Activated gamma-delta T cell treated with anti-CD3 and anti-CD28 coated beads, Interleukin-2, amount 50 U/mL, for 16 hours (primary cell): ENCODE measurements around the gene RAB4A.
"Not testable (repeated sequence)": the region's sequence is repeated elsewhere in the genome, so short reads cannot be mapped to it uniquely, and the experiment has no call there.

ENCODE experiments used
- DNase-seq: peaks from one replicate; pipeline ENCODE4 v3.0.0-alpha.2; 2020; ENCODE audit warnings: low read depth

The RAB4A gene

GRCh38 chr1:229272164-229273158 is 1.6 kb downstream of the RAB4A start:
- DNase-seq, result no peak

- DNase-seq, result no peak
These were observed 2.8 kb downstream of the RAB4A start for GRCh38 chr1:229273507-229274232.

- no peak for DNase-seq
These were observed 4.1 kb downstream of the RAB4A start for GRCh38 chr1:229275005-229275404.

DNA sequence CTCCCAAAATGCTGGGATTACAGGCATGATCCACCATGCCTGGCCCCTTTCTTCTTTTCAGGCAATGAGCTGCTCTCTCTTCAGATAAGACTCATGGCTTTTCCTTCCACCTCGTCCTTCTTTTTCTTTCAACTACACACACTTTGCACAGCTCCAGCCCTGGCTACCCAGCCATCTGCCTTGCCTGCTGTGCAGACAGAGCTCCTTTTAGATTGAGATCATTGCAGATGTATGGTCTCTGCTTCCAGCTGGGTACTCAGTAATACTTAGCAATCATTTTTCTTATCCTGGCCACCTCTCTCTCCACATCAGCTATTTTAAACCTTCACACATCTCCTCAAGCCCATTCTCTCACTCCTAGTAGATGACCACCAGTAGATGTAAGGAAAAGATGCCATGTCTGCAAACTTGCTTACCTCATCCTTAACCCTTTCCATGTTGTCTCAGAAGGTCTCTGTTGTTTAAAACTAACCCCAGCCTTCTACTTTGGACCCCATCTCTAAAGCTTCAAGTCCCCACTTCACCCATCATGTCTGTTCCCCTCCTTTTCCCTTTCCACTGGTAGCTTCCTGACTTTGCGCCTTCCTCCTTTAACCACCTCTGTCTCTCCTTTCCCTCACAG is 7.3 kb downstream of the RAB4A start:
- no peak for DNase-seq

DNA sequence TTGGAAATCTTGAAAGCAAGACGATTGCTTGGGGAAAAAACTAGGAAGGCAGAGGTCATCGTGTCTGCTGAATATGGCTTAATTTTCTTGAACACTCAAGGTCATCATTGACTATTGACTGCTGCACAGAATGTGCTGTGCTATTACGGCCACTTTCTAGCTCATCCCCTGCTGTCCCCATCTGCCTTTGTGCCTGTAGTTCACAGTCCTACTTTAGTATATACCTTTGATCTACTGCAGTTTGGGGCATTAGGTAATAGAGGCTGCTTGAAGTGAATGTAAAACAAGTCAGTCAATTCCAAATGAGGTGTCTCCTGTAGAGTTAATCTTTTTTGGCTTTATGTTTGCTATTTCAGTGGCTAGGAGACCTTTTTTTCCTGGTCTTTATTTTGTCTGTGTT is 8.3 kb downstream of the RAB4A start:
- DNase-seq, result no peak

DNA sequence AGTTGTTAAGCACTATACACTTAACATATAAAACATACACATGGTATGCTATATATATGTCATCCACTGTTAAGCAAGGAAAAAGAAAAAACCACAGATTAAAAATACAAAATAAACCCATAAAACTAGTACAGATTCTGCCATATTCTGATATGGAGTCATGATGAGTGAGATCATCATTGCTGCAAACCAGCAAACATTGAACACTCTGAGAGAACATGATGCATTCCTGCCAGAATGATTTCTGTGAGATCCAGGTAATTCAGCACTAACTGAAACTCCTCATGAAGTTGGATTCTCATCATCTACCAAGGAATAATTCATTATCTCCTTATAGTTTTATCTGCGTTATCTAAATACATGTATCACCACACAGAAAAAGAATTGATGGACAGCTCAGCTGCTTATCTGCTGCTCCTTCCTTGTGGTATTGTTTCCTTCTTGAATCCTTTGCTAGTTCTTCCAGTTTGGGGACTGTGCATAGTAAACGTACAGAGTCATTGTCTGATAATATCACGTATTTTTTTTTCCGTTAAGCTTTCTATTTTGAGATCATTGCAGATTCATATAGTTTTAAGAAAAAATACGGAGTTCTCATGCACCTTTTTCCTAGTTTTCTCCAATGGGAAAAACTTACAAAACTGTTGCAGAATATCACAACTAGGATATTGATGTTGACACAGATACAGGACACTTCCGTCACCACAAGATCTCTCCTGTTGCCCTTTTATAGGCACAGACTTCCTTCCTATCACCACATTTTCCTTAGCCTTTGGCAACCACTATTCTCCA is 9.3 kb downstream of the RAB4A start:
- DNase-seq, result no peak

- DNase-seq, result no peak
These were observed 10.0 kb downstream of the RAB4A start for GRCh38 chr1:229280921-229281320.

DNA sequence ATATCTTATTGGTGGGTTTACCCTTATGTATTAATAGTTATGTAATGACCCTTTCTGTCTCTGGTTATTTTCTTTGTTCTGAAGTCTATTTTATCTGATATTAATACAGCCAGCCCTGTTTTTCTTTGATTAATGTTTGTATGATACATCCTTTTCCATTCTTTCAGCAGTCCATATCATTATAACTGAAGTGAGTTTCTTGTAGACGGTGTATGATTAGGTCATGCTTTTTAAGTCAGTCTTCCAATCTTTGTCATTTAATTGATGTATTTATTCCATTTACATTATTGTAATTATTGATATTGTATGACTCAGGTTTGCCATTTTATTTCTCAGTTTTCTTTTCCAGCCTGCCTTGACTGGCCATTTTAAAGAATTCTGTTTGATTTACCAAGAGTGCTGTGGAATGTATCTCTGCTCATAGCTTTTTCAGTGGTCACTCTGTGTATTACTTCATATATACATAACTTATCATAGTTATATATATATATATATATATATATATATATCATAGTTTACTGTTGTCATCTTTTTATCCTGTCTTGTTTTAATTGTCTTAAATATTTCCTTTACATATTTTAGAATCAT is 10.5 kb downstream of the RAB4A start:
- no peak for DNase-seq

GRCh38 chr1:229282295-229282823 is 11.4 kb downstream of the RAB4A start:
- DNase-seq, result no peak

DNA sequence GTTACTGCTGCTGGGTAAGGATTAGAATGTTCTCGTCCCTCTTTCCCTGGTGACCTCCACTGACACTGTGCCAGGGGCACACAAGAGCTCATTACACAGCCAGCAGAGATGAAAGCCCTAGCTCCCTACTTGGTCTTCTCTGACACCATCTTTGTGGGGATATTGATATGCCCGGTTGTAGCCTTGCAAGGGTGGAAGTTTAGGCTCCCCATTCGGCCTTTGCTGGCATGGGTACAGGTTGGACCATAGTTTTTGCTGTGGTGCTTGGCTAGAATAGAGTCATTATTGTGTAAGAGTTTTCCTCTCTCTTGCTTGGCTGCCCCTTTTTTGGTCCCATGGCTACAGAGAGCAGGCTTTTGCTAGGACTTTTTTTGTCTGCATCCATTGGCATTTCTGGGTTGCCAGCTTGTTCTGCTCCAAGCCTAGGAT is 12.3 kb downstream of the RAB4A start:
- DNase-seq, result no peak

- no peak for DNase-seq
These were observed 14.0 kb downstream of the RAB4A start for GRCh38 chr1:229284887-229285286.

GRCh38 chr1:229285440-229285839 is 14.5 kb downstream of the RAB4A start:
- no peak for DNase-seq

- DNase-seq, result no peak
These were observed 15.3 kb downstream of the RAB4A start for GRCh38 chr1:229286099-229286766.

- DNase-seq, result no peak
These were observed 16.4 kb downstream of the RAB4A start for GRCh38 chr1:229287267-229287666.

GRCh38 chr1:229288516-229288915 is 17.6 kb downstream of the RAB4A start:
- no peak for DNase-seq

- not testable (repeated sequence) for DNase-seq
These were observed 20.8 kb downstream of the RAB4A start for GRCh38 chr1:229291686-229292085.

GRCh38 chr1:229293528-229294204 is 22.8 kb downstream of the RAB4A start:
- no peak for DNase-seq

GRCh38 chr1:229295745-229296144 is 24.8 kb downstream of the RAB4A start:
- DNase-seq, result no peak

DNA sequence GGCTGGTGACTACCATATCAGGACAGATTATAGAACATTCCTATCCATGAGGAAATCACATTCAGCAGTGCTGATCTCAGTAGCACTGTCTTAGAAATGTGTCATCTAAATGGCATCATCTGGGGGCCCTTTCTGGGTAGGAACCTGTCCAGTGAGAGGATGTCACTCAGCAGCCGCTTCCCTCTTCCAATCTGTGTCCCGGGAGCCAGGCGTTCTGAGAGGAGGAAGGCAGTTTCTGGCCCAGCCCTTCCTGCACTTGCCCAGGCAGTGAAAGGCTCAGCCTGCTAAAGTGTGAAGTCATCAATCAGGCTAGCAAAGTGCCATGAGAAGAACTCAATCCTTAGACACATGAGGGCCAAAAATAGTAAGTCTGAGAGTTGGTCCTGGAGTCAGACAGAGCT is 25.6 kb downstream of the RAB4A start:
- DNase-seq, result no peak

DNA sequence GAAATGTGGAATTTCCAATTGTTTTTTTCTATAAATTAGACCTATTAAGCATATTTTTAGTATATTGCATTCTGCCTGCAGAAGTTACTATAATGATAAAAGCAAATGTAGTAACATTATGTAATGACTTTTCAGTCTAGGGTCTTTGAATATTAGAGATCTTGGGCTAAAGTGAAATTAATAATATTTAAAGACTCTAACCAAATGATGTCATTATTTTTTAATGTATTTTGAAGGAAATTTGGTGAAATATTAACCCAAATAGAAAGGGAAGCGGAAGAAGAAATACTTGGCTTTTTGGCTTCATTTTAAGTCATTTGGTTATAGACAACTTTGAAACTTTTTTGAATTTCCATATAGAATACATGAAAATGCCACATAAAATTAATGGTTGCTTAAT is 26.8 kb downstream of the RAB4A start:
- DNase-seq, result no peak
